K562 (cell line): ENCODE measurements around the gene GJA4. TPM values are rescaled to one million over a fixed set of nuclear protein-coding genes. Genes with fewer than 3 reads are reported as not detected.

Experiments
- ATAC-seq: fragments of 200-7000 bp; cut with Tn5 transposase; 3 replicates; pipeline ENCODE4 v1.9.1; 2020; ENCODE audit warnings: moderate library complexity
- BruUV-seq: library from RNA; stranded (reverse); fragments of 400-500 nt; replicated peaks from 2 replicates; lab custom pipeline; 2021; lab: Mats Ljungman, UMichigan
- CTCF ChIA-PET: fragments of 300-600 bp; formaldehyde crosslinking; extraction: SDS; loops from one replicate; lab custom pipeline; 2021; ENCODE audit warnings: low intra/inter-chr PET ratio; lab: Yijun Ruan, JAX
- POLR2A ChIA-PET: fragments of 300-600, 350-650 bp; sonication (Branson Sonifier 250); formaldehyde crosslinking; extraction: SDS; loops from one replicate; lab custom pipeline; 2021; ENCODE audit warnings: antibody characterized with exemption, inconsistent platforms; lab: Yijun Ruan, JAX
- DNase-seq, 4 experiments: peaks; one replicate each; pipeline versions ENCODE4 v3.0.0 to v3.0.0-alpha.2; 2011 to 2018; ENCODE audit warnings: low spot score in 3 of 4, mixed read lengths in 3 of 4; ENCODE audit errors: extremely low read depth in 1 of 4
- FAIRE-seq: peaks from 2 replicates; lab custom pipeline; 2011; peaks lifted over from hg19 to GRCh38; lab: Jason Lieb, UNC
- H2AFZ ChIP-seq: 2 replicates; pipeline ENCODE4 v1.6.0; 2011; ENCODE audit warnings: low read depth, low read length, control low read depth, inconsistent platforms
- H3K27ac ChIP-seq: fragments of 200-600 bp; 3 replicates; pipeline ENCODE4 v1.8.0; 2011; ENCODE audit warnings: low read depth, mild to moderate bottlenecking, control low read depth, inconsistent platforms, low read length, moderate library complexity, mixed read lengths; ENCODE audit errors: extremely low read depth
- H3K27me3 ChIP-seq, 2 experiments: fragments of 300-600 bp in 1 of 2; 2 replicates in 1 of 2; 3 replicates in 1 of 2; pipeline versions ENCODE4 v1.6.0 to v1.8.0; 2011; ENCODE audit warnings: inconsistent platforms in 2 of 2, low read length in 2 of 2, mild to moderate bottlenecking in 1 of 2, mixed read lengths in 1 of 2, moderate library complexity in 1 of 2; ENCODE audit not compliant: control insufficient read depth in 2 of 2, insufficient read depth in 2 of 2
- H3K36me3 ChIP-seq: fragments of 300-600 bp; 3 replicates; pipeline ENCODE4 v1.8.0; 2011; ENCODE audit warnings: mild to moderate bottlenecking, low read length, inconsistent platforms; ENCODE audit not compliant: control insufficient read depth, insufficient read depth
- H3K4me1 ChIP-seq, 2 experiments: fragments of 200-600 bp in 1 of 2; replicated peaks in 1 of 2; 2 replicates in 1 of 2; 3 replicates in 1 of 2; pipeline versions ENCODE4 v1.5.1 to v1.8.0; 2011; ENCODE audit warnings: inconsistent platforms in 2 of 2, low read length in 2 of 2, mild to moderate bottlenecking in 1 of 2, mixed read lengths in 1 of 2, moderate library complexity in 1 of 2; ENCODE audit not compliant: control insufficient read depth in 2 of 2, insufficient read depth in 2 of 2
- H3K4me2 ChIP-seq: 2 replicates; pipeline ENCODE4 v1.6.1; 2011; ENCODE audit warnings: low read length, control low read depth, inconsistent platforms, mixed read lengths; ENCODE audit not compliant: insufficient read depth
- H3K4me3 ChIP-seq: fragments of 200-600 bp; sonication (generic), shearing (Covaris generic); 2 replicates; pipeline ENCODE4 v1.5.1; 2016; ENCODE audit warnings: control low read depth, inconsistent platforms
- H3K79me2 ChIP-seq: fragments of 200-600 bp; 3 replicates; pipeline ENCODE4 v1.8.0; 2011; ENCODE audit warnings: low read length, inconsistent platforms; ENCODE audit not compliant: control insufficient read depth, insufficient read depth
- H3K9ac ChIP-seq, 2 experiments: 2 replicates each; pipeline versions ENCODE4 v1.6.0 to v1.6.1; 2011; ENCODE audit warnings: low read depth in 2 of 2, low read length in 2 of 2, control low read depth in 1 of 2, inconsistent platforms in 1 of 2, mild to moderate bottlenecking in 1 of 2, mixed read lengths in 1 of 2; ENCODE audit not compliant: insufficient read depth in 1 of 2
- H3K9me1 ChIP-seq: one replicate; pipeline ENCODE4 v1.6.0; 2011; ENCODE audit warnings: inconsistent platforms, mild to moderate bottlenecking, low read length, moderate library complexity; ENCODE audit not compliant: control insufficient read depth, insufficient read depth
- H3K9me3 ChIP-seq: replicated peaks from 2 replicates; pipeline ENCODE4 v1.5.1; 2011; ENCODE audit warnings: low read depth, low read length, inconsistent platforms; ENCODE audit not compliant: control insufficient read depth, insufficient read depth
- H4K20me1 ChIP-seq: replicated peaks from 2 replicates; pipeline ENCODE4 v1.6.1; 2011; ENCODE audit warnings: low read length, inconsistent platforms, mixed read lengths; ENCODE audit not compliant: control insufficient read depth, insufficient read depth
- FOXK1 ChIP-seq: sonication (generic); formaldehyde crosslinking; IDR thresholded peaks from 2 replicates; pipeline ENCODE4 v1.8.0; 2022; ENCODE audit warnings: missing genetic modification reagents, mild to moderate bottlenecking, borderline replicate concordance
- L3MBTL2 ChIP-seq: fragments of 450-650 bp; IDR thresholded peaks from 2 replicates; pipeline ENCODE4 v1.6.1; 2016; ENCODE audit warnings: mild to moderate bottlenecking, moderate library complexity
- TCF3 ChIP-seq: sonication (generic); formaldehyde crosslinking; IDR thresholded peaks from 2 replicates; pipeline ENCODE4 v1.4.0; 2020; ENCODE audit warnings: mild to moderate bottlenecking, missing genetic modification reagents
- ZBED1 ChIP-seq: IDR thresholded peaks from 2 replicates; pipeline ENCODE4 v1.6.1; 2014
- WGBS: fragments of 100-300 bp; shearing (Covaris generic); methylation state at CpG from one replicate; pipeline ENCODE4 v1.1.6; 2016; ENCODE audit warnings: low coverage, mixed read lengths; ENCODE audit not compliant: insufficient coverage; ENCODE audit errors: missing lambda C conversion rate; 5-methylcytosine and 5-hydroxymethylcytosine counted together
- in situ Hi-C: fragments of 300-500 bp; cut with MboI; formaldehyde crosslinking; loops from 4 replicates; pipeline ENCODE4 v1.15.0; 2018; ENCODE audit warnings: inconsistent platforms, mixed read lengths
- intact Hi-C: fragments of 100-400 bp; cut with micrococcal nuclease; formaldehyde crosslinking; loops from 2 replicates; pipeline ENCODE4 v1.14.2; 2022
- polyA plus RNA-seq, 8 experiments: library from polyadenylated mRNA; depleted of rRNA in 4 of 8; stranded (reverse) in 5 of 8; unstranded in 3 of 8; fragments of >200 nt; fragmentation: Nextera tagmentation in 2 of 8; fragmentation: Illumina TruSeq in 1 of 8; extraction: Ambion mirVana in 2 of 8; extraction: Trizol in 1 of 8; gene quantifications; 2 replicates each; pipeline versions ENCODE4 v1.2.1 to v1.2.3, GENCODE V29; 2011 to 2014; ENCODE audit warnings: inconsistent platforms in 1 of 8, missing spikeins in 1 of 8
- total RNA-seq, 7 experiments: library from RNA; depleted of rRNA in 6 of 7; stranded (reverse); fragments of >200 nt in 6 of 7; fragmentation: Illumina TruSeq in 2 of 7; extraction: Trizol in 2 of 7; gene quantifications; 2 replicates each; pipeline versions ENCODE4 v1.2.1 to v1.2.3, GENCODE V29; 2011 to 2021; ENCODE audit warnings: low replicate concordance in 1 of 7

The GJA4 gene
- total and polyA plus RNA-seq, 9 of the 15 experiments (the other 6 are each of a cell fraction or from before 2014, with no cell fraction given) = 0.16 to 0.24 TPM; not detected in 7

DNA sequence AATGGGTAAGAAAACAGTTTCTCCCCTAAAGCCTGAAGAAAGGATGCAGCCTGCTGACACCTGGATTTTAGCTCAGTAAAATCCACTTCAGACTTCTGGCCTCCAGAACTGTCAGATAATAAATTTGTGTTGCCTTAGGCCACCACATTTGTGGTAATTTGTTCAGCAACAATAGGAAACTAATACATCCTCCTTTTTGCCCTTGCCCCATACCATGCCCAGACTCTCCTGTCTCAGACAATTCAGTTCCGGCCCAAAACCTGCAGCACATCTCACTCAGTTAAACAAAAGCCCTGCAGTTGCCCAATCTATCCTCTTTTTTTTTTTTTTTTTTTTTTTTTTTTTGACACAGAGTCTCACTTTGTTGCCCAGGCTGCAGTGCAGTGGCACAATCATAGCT, 40.9 kb downstream of the GJA4 start:
- TF ChIP-seq TCF3 (CRISPR knock-in tag) = no peak
- TF ChIP-seq FOXK1 (CRISPR knock-in tag) = no peak
- TF ChIP-seq ZBED1 = no peak
- Histone ChIP-seq H3K9ac (no peak overlapping the region), H4K20me1 (no peaks in the 10 kb centered on the region), H3K4me1 (no peaks in the 10 kb centered on the region; a peak in 1 of 5 replicates), H2AFZ (no peak overlapping the region), H3K9me1 (no peaks in the 10 kb centered on the region), H3K27me3 (peaks cover 0 to 6% of the 10 kb centered on the region in 2 experiments; a peak in 4 of 5 replicates), H3K4me3 (no peak overlapping the region), H3K27ac (no peak overlapping the region), H3K36me3 (no peaks in the 10 kb centered on the region), H3K9me3 (no peaks in the 10 kb centered on the region), H3K4me2 (no peak overlapping the region), H3K79me2 (no peaks in the 10 kb centered on the region)
- CTCF ChIA-PET = no interaction called here
- no TSS peak for BruUV-seq
- DNase-seq = no peak
- POLR2A ChIA-PET = no interaction called here
- WGBS = 0% methylated on average over 1 of the region's 1 CpG
- intact Hi-C loops (no loop called here), in situ Hi-C loops (no loop called here)
- no peak for FAIRE-seq
- ATAC-seq = no peak

- ChIA-PET POLR2A (no interaction called here), CTCF (no interaction called here)
- Histone ChIP-seq H3K4me1 (peaks cover 21 to 33% of the 10 kb centered on the region in 2 experiments), H3K9me1 (peaks cover 5% of the 10 kb centered on the region), H3K4me2 (no peak overlapping the region), H3K4me3 (no peak overlapping the region), H4K20me1 (0 out of 2 replicates have a peak, but pooled peaks cover 5% of the 10 kb centered on the region), H3K36me3 (no peaks in the 10 kb centered on the region), H3K27ac (no peak overlapping the region), H3K9ac (no peak overlapping the region), H3K27me3 (no peaks in the 10 kb centered on the region; a peak in 1 of 5 replicates), H3K79me2 (no peaks in the 10 kb centered on the region), H2AFZ (no peak overlapping the region), H3K9me3 (no peaks in the 10 kb centered on the region)
- no peak for FAIRE-seq
- no TSS peak for BruUV-seq
- 30% methylated on average over 14 of the region's 14 CpGs for WGBS
- DNase-seq = no peak
- ATAC-seq = no peak
- intact Hi-C loops = no loop called here
- TF ChIP-seq L3MBTL2 = no peak
- in situ Hi-C loops = no loop called here
Measured at GRCh38 chr1:34839526-34840305, 46.9 kb downstream of the GJA4 start.
